Gastrocnemius medialis (tissue), 4 donors: ENCODE results near the gene RAVER2.

Experiments
- CTCF ChIP-seq, 5 experiments: fragments of 450-650 bp in 3 of 5; fragments of 200-600 bp in 2 of 5; sonication (generic) in 2 of 5; IDR thresholded peaks in 4 of 5; conservative IDR thresholded peaks in 1 of 5; 1 replicate in 4 of 5; 2 replicates in 1 of 5; pipeline ENCODE4 v1.5.1; 2016 to 2019; ENCODE audit warnings: antibody characterized with exemption in 5 of 5, mild to moderate bottlenecking in 3 of 5, moderate library complexity in 3 of 5
- POLR2A ChIP-seq, 2 donors: fragments of 450-650 bp; IDR thresholded peaks; one replicate each; pipeline ENCODE4 v1.6.1; 2017; ENCODE audit warnings: antibody characterized with exemption in 2 of 2, mild to moderate bottlenecking in 2 of 2, moderate library complexity in 2 of 2

DNA sequence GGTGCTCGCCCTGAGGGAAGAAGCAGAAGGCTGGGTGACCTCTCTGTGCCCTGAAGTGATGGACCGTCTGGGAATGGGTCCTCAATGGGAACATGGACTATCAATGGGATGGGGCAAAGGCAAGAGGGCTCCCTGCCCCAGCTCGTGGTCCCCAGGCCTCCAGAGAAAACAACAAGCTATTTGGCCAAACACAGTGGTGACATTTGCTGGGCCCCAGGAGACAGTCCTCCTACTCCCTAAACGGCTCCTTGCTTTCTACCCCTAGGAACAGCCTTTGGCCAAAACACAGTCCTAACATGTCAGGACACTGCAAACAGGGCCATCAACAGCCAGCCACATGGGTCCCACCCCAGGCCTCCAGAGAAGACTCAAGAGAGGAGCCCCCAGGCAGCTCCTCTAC, 102.8 kb downstream of the RAVER2 start:
- TF ChIP-seq CTCF (IDR thresholded peaks at IDR 0.05 in 4 of 5, conservative IDR thresholded peaks at IDR 0.05 in 1 of 5) (no peak), POLR2A (IDR thresholded peaks at IDR 0.05) (no peak)
